Stimulated activated CD4-positive, alpha-beta T cell treated with anti-CD3 and anti-CD28 coated beads, Interleukin-4, amount 100 ng/mL, for 1 hour (primary cell): ENCODE measurements around the gene ALK.

ENCODE experiments used
- DNase-seq: peaks from one replicate; pipeline ENCODE4 v3.0.0-alpha.2; 2020

Gene ALK

DNA sequence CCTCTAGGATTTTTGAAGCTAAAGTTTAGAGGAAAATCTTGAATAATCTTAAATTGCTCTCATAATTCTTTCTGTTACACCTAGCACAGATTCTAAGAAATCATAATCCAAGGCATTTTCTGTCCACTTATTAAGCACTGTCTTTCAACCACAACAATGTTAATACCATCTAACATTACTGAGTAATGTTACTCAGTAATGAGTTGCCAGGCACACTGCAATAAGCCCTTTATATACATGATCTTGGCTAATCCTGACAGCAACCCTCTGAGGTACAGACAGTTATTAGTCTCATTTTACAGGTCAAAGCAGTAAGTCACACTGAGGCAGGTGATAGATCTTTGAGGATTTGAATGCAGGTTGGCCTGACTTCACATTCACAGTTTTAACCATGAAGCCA lies 291.9 kb downstream of the ALK start:
- DNase-seq: no peak

GRCh38 chr2:29628862-29629261 lies 292.5 kb downstream of the ALK start:
- no peak for DNase-seq

DNA sequence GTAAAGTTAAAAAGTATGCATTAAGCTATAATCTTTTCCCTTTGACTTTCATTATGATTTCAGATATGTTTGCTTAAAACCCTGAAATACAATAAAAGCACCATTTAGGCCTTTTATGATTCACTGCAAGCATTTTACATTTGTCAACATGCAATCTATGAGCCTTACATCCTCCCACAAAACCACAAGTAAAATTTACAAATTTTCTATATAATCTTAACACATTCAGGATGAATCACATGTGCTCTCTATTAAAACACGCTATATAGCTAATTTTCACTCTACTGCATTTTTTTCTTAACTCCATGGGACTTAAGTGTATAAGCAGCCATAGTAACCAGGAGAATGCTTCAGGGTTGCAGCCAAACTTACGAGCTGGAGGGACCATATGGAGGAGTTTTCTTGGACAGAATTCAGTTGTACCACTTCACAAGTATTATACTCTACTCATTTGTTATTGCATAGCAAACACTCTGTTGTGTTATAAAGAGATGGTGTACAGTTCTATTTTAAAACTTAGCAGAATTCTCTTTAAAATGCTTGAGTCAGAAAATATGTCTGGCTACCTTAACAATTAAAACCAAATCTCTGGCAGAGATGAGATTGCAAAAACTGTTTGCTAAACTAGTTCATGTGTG lies 293.2 kb downstream of the ALK start:
- DNase-seq: no peak

DNA sequence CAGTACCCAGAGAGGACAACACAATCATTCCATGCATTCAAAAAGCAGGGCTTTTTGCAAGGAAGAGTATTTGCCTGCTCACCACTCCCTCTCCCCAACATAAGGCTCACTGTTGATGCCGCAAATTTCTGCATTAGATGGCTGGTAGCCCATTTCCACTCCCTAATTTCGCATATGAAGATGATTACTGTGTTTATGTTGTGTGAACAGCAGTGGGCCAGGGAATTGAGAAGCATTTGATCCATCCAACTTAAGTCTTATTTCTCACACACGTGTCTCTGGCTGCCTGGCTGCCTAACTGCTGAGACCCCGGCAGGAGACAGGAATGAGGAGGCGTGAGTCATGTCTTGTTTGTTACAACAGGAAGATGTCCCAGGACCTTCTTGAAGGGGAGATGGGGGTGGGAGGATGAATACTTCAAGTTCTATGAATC lies 294.1 kb downstream of the ALK start:
- no peak for DNase-seq

GRCh38 chr2:29620890-29621289 lies 300.5 kb downstream of the ALK start:
- DNase-seq: no peak

DNA sequence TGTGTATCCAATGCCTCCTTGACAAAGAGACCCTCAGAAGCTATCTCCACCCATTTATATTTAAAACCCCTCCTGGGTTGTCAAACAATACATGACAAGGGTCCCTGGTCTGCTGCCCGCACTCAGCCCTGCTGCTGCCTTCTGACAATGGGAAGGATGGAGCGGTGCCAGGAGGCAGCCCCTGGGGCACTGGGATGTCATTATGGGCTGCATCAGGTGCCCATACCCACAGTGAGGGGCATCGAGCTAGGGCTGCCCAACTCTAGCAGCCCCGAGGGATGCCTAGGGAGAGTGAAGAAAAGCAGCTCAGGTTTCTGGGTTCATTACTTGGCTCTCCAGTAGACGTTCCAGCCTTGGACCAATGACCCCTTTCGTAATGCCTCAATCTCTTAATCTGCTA lies 301.7 kb downstream of the ALK start:
- no peak for DNase-seq

- no peak for DNase-seq
Measured at GRCh38 chr2:29618024-29618423, 303.4 kb downstream of the ALK start.

- DNase-seq: no peak
Measured at GRCh38 chr2:29617351-29617750, 304.0 kb downstream of the ALK start.

- DNase-seq: no peak
Measured at GRCh38 chr2:29616569-29616968, 304.8 kb downstream of the ALK start.

DNA sequence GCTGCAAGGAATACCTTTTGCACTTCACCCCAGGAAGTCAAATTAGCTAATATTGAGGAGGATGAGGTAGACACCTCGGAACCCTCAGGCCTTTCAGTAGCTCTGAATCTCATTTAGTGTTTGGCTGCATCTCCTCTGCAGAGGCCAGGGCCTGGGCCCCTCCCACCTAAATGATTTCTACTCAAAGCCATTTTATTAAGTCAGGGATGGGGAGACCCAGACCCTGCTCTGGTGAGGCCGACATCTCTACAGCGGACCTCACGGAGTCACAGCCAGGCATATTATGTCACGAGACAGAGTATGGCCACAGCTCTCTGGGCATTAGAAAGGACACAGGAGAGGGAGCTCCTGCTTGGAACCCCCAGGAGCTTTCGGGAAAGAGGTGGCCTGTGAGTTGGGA lies 305.5 kb downstream of the ALK start:
- no peak for DNase-seq

GRCh38 chr2:29615183-29615582 lies 306.2 kb downstream of the ALK start:
- DNase-seq: no peak

- no peak for DNase-seq
Measured at GRCh38 chr2:29614295-29614830, 307.0 kb downstream of the ALK start.

DNA sequence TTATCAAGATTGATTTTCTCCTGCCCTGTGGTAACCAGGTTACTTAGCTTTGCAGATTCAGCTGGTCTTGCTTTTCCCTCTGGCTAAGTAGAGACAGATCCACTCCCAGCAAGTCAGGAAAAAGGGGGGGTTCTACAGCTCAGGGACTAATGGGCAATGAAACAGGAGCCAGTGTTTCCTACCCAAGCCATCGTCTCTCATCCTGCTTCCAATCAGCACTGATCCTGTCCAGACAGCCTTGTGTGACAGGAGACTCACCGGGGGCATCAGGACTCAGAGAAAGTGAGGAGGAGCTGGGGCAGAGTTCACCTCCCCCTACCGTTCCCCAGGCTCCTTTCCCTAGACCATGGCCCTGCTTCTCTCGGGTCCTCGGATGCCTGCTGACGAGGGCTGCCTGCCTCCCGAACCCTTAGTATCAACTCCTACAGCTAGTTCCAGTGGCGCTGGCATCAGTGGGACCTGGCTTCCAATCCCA lies 307.6 kb downstream of the ALK start:
- DNase-seq: no peak

- no peak for DNase-seq
Measured at GRCh38 chr2:29613067-29613466, 308.3 kb downstream of the ALK start.

- no peak for DNase-seq
Measured at GRCh38 chr2:29612568-29612967, 308.8 kb downstream of the ALK start.

DNA sequence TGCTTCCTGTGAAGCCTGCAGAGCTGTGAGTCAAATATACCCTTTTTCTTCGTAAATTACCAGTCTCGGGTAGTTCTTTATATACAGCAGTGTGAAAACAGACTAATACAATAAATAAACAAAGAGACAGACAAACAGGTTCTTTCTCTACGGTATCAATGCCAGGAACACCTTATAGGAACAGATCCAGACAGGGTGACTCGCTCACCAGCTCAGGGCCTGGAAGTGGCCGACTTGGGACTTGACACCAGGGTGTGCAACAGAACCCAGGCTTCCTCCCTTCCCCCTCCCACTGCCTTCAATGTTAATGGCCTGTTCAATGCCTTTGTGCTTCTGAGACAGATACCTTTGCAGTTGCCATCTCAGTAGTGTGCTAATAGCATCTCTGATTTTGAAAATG lies 309.5 kb downstream of the ALK start:
- no peak for DNase-seq

DNA sequence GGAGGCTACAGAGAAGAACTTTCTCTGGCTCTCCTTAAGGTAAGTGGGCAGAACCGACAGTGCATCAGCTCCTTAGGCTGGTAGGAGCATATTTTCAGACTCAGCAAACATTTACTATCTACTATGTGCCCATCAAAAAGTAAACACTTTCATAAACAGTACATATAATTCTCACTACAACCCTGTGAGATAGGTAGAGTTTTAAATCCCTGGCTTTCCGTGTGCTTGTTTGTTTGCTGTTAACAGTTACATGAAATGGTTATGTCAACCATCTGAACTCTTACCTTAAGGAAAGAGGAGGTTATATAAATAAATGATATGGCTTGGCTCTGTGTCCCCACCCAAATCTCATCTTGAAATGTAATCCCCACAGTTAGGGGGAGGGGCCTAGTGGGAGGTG lies 310.1 kb downstream of the ALK start:
- DNase-seq: no peak

GRCh38 chr2:29610569-29610968 lies 310.8 kb downstream of the ALK start:
- no peak for DNase-seq

DNA sequence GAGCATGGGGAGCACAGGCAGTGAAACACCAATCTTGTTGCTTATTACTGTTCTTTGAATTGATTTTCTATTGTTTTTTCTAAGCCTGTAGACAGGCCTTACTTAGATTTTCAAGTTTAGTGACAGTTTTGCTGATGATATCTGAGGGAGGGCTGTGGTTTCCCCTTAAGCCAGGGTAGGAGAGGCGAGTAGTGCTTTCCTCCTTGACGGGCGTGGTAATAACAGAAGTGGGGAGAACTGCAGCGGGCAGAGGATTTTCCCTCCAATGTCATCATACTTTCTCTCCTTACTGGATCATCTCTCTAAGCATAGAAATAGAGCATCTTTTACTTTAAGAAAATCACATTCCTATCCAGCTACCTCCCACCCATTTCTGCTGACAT lies 314.4 kb downstream of the ALK start:
- DNase-seq: no peak

DNA sequence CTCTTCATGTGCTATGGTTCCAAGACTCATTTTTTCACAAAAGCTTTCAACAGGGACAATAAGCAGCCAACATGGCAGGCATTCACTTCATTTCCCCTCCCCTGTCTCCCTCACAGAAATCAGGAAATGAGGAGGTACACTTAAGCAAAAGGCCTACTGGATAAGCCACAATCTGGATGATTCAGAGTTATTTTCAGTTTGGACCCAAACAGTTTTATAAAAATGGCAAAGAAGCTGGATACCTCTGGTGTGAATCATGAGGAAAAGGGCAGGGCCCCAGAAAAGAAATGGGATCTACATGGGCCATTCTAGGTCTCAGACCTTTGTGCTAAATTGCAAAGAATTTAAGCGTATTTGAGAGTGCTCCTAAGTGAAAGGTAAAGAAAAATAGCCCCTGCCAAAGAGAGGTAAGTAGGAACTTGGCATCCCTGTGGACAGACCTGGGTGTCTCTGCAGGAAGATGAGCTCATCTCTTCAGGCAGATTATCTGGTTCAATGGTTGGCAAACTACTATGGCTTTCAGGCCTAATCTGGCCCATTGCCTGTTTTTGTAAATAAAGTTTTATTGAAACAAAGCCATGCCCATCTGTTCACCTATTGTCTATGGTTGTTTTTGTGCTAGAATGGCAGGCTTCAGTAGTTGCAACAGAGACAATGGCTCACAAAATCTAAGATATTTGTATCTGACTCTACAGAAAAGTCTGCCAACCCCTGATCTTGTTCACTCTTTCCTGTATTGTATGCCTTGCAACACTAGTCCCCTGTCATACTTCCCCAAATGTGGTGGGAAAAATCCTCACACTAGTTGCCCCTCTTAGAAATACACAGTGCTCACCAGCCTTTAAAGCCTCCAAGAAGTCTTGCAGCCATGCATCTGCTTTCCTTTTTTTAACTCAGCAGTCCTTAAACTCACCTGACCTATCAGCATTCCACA lies 315.0 kb downstream of the ALK start:
- DNase-seq: no peak

- no peak for DNase-seq
Measured at GRCh38 chr2:29603341-29603740, 318.0 kb downstream of the ALK start.

DNA sequence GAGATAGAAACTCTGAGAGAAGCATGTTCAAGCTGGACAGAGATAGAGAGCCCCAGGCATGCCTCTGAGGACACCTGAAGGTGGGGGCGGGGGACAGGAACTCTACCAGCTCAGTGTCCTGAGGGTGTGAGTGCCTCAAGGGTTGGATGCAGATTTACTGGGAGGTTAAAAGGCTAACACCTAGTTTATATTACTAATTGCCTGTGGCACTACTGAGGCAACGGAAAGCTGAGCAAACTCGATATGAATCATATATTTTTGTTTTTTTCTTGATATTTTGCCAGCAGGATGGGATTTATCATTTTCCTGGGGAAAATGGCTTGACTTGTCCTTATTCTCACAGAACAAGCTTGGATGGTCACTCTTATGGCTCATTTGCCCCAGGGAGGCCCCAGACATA lies 319.5 kb downstream of the ALK start:
- no peak for DNase-seq

DNA sequence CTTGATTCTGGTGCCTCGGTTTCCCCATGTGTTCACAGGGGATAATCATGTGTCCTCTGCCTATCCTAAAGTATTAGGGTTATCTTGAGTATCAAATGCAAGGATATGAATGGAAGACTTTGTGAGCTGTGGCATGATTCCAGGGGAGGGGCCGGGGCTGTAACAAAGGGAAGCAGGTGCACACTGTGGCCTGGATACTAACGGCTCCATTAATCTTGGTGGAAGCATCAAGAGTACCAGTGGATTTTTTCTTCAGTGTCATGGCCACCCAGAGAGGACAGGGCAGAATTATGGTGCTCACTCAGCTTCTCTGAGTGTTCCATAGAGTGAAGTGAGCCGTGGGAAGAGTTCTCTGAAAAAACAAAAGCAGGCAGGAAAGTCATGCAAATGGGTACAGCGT lies 320.1 kb downstream of the ALK start:
- DNase-seq: no peak

DNA sequence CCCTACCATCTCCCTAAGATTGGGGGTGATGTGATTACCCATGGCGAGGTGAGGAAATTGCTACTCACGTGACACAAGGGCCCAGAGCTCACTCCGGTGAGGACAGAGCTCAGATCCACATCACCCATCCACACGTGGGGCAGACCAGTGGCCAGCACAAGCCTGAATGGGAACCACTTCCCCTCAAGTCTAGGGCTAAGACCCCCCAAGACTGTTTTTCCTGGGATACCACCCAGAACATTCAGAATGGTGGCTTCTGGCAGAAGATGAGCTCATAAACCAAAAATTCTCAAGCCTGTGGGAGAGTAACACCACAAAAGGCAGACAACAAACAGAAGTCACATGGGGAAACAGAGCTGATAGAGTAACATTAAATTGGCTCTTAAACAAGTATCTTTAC lies 321.4 kb downstream of the ALK start:
- no peak for DNase-seq
